22Rv1 (cell line): Measurements from ENCODE around the gene TESK2.

Experiments
- ZFX ChIP-seq: fragments of 450-650 bp; IDR thresholded peaks from 2 replicates; pipeline ENCODE4 v1.6.1; 2017; ENCODE audit warnings: antibody characterized with exemption, borderline replicate concordance
- TF ChIP-seq, protein P1 (sequence below): fragments of 450-650 bp; IDR thresholded peaks from 2 replicates; pipeline ENCODE4 v1.5.1; 2017; ENCODE audit warnings: mild to moderate bottlenecking

DNA sequence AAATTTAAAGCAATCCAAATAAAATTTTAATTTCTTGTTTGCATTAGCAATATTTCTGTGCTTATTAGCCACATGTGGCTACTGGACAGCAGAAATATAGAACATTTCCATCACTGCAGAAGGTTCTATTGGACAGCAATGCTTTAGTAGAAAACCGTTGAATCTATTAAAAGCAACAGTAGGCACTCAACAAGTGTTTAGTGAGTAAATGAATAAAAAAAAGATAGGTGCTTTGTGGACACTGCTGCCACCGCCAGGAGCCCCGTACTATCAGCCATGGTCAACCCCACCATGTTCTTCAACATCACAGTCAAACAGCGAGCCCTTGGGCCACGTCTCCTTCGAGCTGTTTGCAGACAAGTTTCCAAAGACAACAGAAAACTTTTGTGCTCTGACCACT is 76.2 kb downstream of the TESK2 start:
- no peak for TF ChIP-seq ZFX
- TF ChIP-seq, protein P1, sequence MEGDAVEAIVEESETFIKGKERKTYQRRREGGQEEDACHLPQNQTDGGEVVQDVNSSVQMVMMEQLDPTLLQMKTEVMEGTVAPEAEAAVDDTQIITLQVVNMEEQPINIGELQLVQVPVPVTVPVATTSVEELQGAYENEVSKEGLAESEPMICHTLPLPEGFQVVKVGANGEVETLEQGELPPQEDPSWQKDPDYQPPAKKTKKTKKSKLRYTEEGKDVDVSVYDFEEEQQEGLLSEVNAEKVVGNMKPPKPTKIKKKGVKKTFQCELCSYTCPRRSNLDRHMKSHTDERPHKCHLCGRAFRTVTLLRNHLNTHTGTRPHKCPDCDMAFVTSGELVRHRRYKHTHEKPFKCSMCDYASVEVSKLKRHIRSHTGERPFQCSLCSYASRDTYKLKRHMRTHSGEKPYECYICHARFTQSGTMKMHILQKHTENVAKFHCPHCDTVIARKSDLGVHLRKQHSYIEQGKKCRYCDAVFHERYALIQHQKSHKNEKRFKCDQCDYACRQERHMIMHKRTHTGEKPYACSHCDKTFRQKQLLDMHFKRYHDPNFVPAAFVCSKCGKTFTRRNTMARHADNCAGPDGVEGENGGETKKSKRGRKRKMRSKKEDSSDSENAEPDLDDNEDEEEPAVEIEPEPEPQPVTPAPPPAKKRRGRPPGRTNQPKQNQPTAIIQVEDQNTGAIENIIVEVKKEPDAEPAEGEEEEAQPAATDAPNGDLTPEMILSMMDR = no peak
